H1 (cell line): ENCODE measurements around the gene DLX4. TPM values are rescaled to one million over a fixed set of nuclear protein-coding genes. Genes with fewer than 3 reads are reported as not detected.

Experiments used
- CTCF ChIA-PET: fragments of 300-600 bp; sonication (Branson Sonifier 250); formaldehyde crosslinking; loops from one replicate; lab custom pipeline; 2021; ENCODE audit not compliant: partially characterized antibody; lab: Charles Lee
- POLR2A ChIA-PET: fragments of 300-600 bp; sonication (Branson Sonifier 250); formaldehyde crosslinking; loops from one replicate; lab custom pipeline; 2021; ENCODE audit warnings: inconsistent platforms; ENCODE audit not compliant: partially characterized antibody; lab: Charles Lee
- DNase-seq, 2 experiments: peaks; one replicate each; pipeline versions ENCODE4 v3.0.0 to v3.0.0-alpha.2; 2010 to 2022; ENCODE audit warnings: low spot score in 2 of 2, low read depth in 1 of 2, mixed read lengths in 1 of 2
- FAIRE-seq: peaks from 2 replicates; lab custom pipeline; 2011; peaks lifted over from hg19 to GRCh38; lab: Jason Lieb, UNC
- H2AFZ ChIP-seq: 2 replicates; pipeline ENCODE4 v1.8.1; 2012; ENCODE audit warnings: low read length, inconsistent platforms
- H2AK5ac ChIP-seq: 2 replicates; pipeline ENCODE4 v1.6.1; 2013; ENCODE audit warnings: low read depth, low read length
- H2BK120ac ChIP-seq: replicated peaks from 2 replicates; pipeline ENCODE3; 2013; ENCODE audit warnings: low read depth, low read length, inconsistent platforms
- H2BK12ac ChIP-seq: 2 replicates; pipeline ENCODE4 v1.6.1; 2013; ENCODE audit warnings: low read depth, low read length
- H2BK15ac ChIP-seq: 2 replicates; pipeline ENCODE4 v1.6.1; 2013; ENCODE audit warnings: low read length
- H2BK20ac ChIP-seq: 2 replicates; pipeline ENCODE4 v1.6.1; 2013; ENCODE audit warnings: low read length
- H2BK5ac ChIP-seq: 2 replicates; pipeline ENCODE4 v1.6.1; 2013; ENCODE audit warnings: low read depth, low read length
- H3K14ac ChIP-seq: 2 replicates; pipeline ENCODE4 v1.6.1; 2013; ENCODE audit warnings: inconsistent platforms; ENCODE audit not compliant: insufficient read length
- H3K18ac ChIP-seq: 2 replicates; pipeline ENCODE4 v1.6.1; 2013; ENCODE audit warnings: low read length; ENCODE audit errors: extremely low read depth
- H3K23ac ChIP-seq: 2 replicates; pipeline ENCODE4 v1.6.1; 2013; ENCODE audit warnings: inconsistent platforms; ENCODE audit not compliant: insufficient read length
- H3K23me2 ChIP-seq: 2 replicates; pipeline ENCODE4 v1.6.1; 2013; ENCODE audit warnings: low read depth, low read length
- H3K27ac ChIP-seq: 2 replicates; pipeline ENCODE4 v1.6.1; 2011; ENCODE audit warnings: low read depth, low read length, inconsistent platforms
- H3K27me3 ChIP-seq, 4 experiments: replicated peaks in 1 of 4; 1 replicate in 1 of 4; 2 replicates in 3 of 4; pipeline versions ENCODE4 v1.6.1 to v1.8.1; 2011 to 2013; ENCODE audit warnings: low read length in 3 of 4, mild to moderate bottlenecking in 3 of 4, inconsistent platforms in 2 of 4, mixed read lengths in 2 of 4, moderate library complexity in 1 of 4; ENCODE audit not compliant: control insufficient read depth in 3 of 4, insufficient read depth in 3 of 4; ENCODE audit errors: extremely low read depth in 1 of 4
- H3K36me3 ChIP-seq, 4 experiments: 2 replicates each; pipeline versions ENCODE4 v1.6.1 to v1.8.1; 2011 to 2013; ENCODE audit warnings: mild to moderate bottlenecking in 4 of 4, low read length in 3 of 4, moderate library complexity in 2 of 4, control low read depth in 1 of 4, inconsistent platforms in 1 of 4; ENCODE audit not compliant: insufficient read depth in 4 of 4, control insufficient read depth in 2 of 4
- H3K4ac ChIP-seq: replicated peaks from 2 replicates; pipeline ENCODE3; 2013; ENCODE audit warnings: low read length, low read depth, mixed read lengths, inconsistent platforms; ENCODE audit not compliant: insufficient read length
- H3K4me1 ChIP-seq, 4 experiments: replicated peaks in 1 of 4; 1 replicate in 1 of 4; 2 replicates in 3 of 4; pipeline versions ENCODE4 v1.6.1 to v1.8.1; 2011 to 2013; ENCODE audit warnings: low read length in 3 of 4, inconsistent platforms in 2 of 4, mixed read lengths in 1 of 4; ENCODE audit not compliant: insufficient read depth in 4 of 4, control insufficient read depth in 3 of 4
- H3K4me2 ChIP-seq, 2 experiments: 2 replicates each; pipeline versions ENCODE4 v1.6.1 to v1.8.1; 2011 to 2013; ENCODE audit warnings: low read depth in 2 of 2, low read length in 2 of 2, control low read depth in 1 of 2, inconsistent platforms in 1 of 2, mild to moderate bottlenecking in 1 of 2; ENCODE audit not compliant: insufficient read depth in 1 of 2
- H3K4me3 ChIP-seq, 4 experiments: fragments of 200-600, 300-600 bp in 1 of 4; sonication (generic), shearing (Covaris generic), sonication (Bioruptor Twin) in 1 of 4; 2 replicates each; pipeline versions ENCODE4 v1.5.1 to v1.8.1; 2011 to 2016; ENCODE audit warnings: low read length in 4 of 4, low read depth in 3 of 4, control low read depth in 2 of 4, inconsistent platforms in 2 of 4, mild to moderate bottlenecking in 2 of 4, mixed read lengths in 1 of 4, moderate library complexity in 1 of 4; ENCODE audit not compliant: insufficient read depth in 2 of 4; ENCODE audit errors: extremely low read depth in 1 of 4
- H3K56ac ChIP-seq: replicated peaks from 2 replicates; pipeline ENCODE3; 2013; ENCODE audit warnings: low read depth, mild to moderate bottlenecking, mixed read lengths, low read length, inconsistent platforms; ENCODE audit not compliant: insufficient read length
- H3K79me1 ChIP-seq: 2 replicates; pipeline ENCODE4 v1.6.1; 2013; ENCODE audit warnings: low read depth, low read length, control low read depth
- H3K79me2 ChIP-seq, 2 experiments: 2 replicates each; pipeline versions ENCODE4 v1.6.1 to v1.8.1; 2012 to 2013; ENCODE audit warnings: low read length in 2 of 2, mild to moderate bottlenecking in 2 of 2, inconsistent platforms in 1 of 2; ENCODE audit not compliant: insufficient read depth in 2 of 2, control insufficient read depth in 1 of 2
- H3K9ac ChIP-seq, 4 experiments: replicated peaks in 1 of 4; 1 replicate in 1 of 4; 2 replicates in 3 of 4; pipeline versions ENCODE4 v1.6.1 to v1.8.1; 2011 to 2013; ENCODE audit warnings: low read depth in 3 of 4, low read length in 3 of 4, control low read depth in 2 of 4, mild to moderate bottlenecking in 2 of 4, moderate library complexity in 2 of 4, inconsistent platforms in 1 of 4; ENCODE audit errors: extremely low read depth in 1 of 4
- H3K9me3 ChIP-seq, 2 experiments: 2 replicates each; pipeline versions ENCODE4 v1.6.1 to v1.8.1; 2012 to 2013; ENCODE audit warnings: mild to moderate bottlenecking in 2 of 2, moderate library complexity in 2 of 2, control low read depth in 1 of 2, inconsistent platforms in 1 of 2, low read depth in 1 of 2, low read length in 1 of 2, mixed read lengths in 1 of 2; ENCODE audit not compliant: insufficient read depth in 2 of 2
- H4K20me1 ChIP-seq, 2 experiments: replicated peaks in 1 of 2; 2 replicates each; pipeline versions ENCODE3 to v1.8.1; 2011 to 2013; ENCODE audit warnings: inconsistent platforms in 2 of 2, low read length in 2 of 2, mild to moderate bottlenecking in 1 of 2; ENCODE audit not compliant: insufficient read depth in 2 of 2, control insufficient read depth in 1 of 2
- H4K5ac ChIP-seq: 2 replicates; pipeline ENCODE4 v1.6.1; 2013; ENCODE audit warnings: low read length, low read depth, mixed read lengths, inconsistent platforms; ENCODE audit not compliant: insufficient read length
- H4K8ac ChIP-seq: 2 replicates; pipeline ENCODE4 v1.8.0; 2013; ENCODE audit warnings: mild to moderate bottlenecking, moderate library complexity, low read length, inconsistent platforms; ENCODE audit not compliant: insufficient read depth; ENCODE audit errors: extremely low read depth
- H4K91ac ChIP-seq: replicated peaks from 2 replicates; pipeline ENCODE3; 2013; ENCODE audit warnings: low read length, mixed read lengths, inconsistent platforms; ENCODE audit not compliant: insufficient read length
- BCL11A ChIP-seq, 2 experiments: IDR thresholded peaks; one replicate each; pipeline ENCODE4 v1.6.1; 2011; ENCODE audit warnings: low read depth in 2 of 2, low read length in 2 of 2, mild to moderate bottlenecking in 2 of 2
- POLR2A ChIP-seq, 2 experiments: IDR thresholded peaks; 1 replicate in 1 of 2; 2 replicates in 1 of 2; pipeline ENCODE4 v1.6.1; 2011; ENCODE audit warnings: low read depth in 2 of 2, low read length in 2 of 2, mild to moderate bottlenecking in 2 of 2; ENCODE audit errors: control extremely low read depth in 1 of 2
- SIX5 ChIP-seq: IDR thresholded peaks from 2 replicates; pipeline ENCODE4 v1.6.1; 2011; ENCODE audit warnings: mild to moderate bottlenecking, low read depth, low read length
- WGBS, 2 experiments: shearing (Covaris generic) in 1 of 2; methylation state at CpG; one replicate each; pipeline versions ENCODE4 v1.1.6 to v1.1.7; 2013 to 2015; ENCODE audit warnings: low lambda C conversion rate in 2 of 2, mixed read lengths in 2 of 2, inconsistent platforms in 1 of 2, low coverage in 1 of 2, missing lambda C conversion rate in 1 of 2; ENCODE audit not compliant: insufficient replicate concordance in 2 of 2, insufficient coverage in 1 of 2, insufficient read length in 1 of 2; ENCODE audit errors: extremely low coverage in 1 of 2, missing lambda C conversion rate in 1 of 2; 5-methylcytosine and 5-hydroxymethylcytosine counted together
- polyA plus RNA-seq, 7 experiments: library from polyadenylated mRNA; depleted of rRNA in 3 of 7; stranded (reverse) in 5 of 7; unstranded in 2 of 7; fragments of >200 nt in 5 of 7; fragments of 200-250 nt in 2 of 7; gene quantifications; 1 replicate in 5 of 7; 2 replicates in 1 of 7; 4 replicates in 1 of 7; pipeline versions ENCODE4 v1.2.1 to v1.2.3, GENCODE V29; 2011 to 2013; ENCODE audit warnings: missing spikeins in 2 of 7, mixed read lengths in 2 of 7
- total RNA-seq: library from RNA; stranded (reverse); fragmentation: NEBNext Ultra II Directional; extraction: Animal tissue kit (Norgen Biotek cat#: 25700); gene quantifications from 2 replicates; pipeline ENCODE4 v1.2.1, GENCODE V29; 2021

DLX4 gene
- total and polyA plus RNA-seq, 2 of the 8 experiments (the other 6 are each of a cell fraction or from before 2014, with no cell fraction given) = 0.67 to 0.80 TPM

DNA sequence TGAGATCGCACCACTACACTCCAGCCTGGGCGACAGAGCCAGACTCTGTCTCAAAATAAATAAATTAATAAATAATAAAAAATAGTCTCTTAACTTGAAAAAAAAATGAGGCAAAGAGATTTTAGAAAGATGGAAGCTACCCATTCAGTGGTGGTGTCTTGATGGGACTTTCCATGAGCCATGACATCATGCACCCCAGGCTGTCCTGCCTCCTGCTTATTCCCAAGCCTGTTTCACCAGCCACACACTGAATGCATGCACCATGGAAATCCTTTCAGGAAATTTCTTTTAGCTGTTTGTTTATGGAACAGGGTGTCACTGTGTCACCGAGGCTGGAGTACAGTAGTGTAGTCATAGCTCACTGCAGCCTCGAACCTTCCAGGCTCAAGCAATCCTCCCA is 34.9 kb downstream of the DLX4 start:
- no peak for DNase-seq
- TF ChIP-seq POLR2A (IDR thresholded peaks at IDR 0.05; ENCODE audit: control extremely low read depth in 1 of 2, low read depth in 2 of 2, low read length in 2 of 2) = no peak
- TF ChIP-seq BCL11A (IDR thresholded peaks at IDR 0.05; ENCODE audit: low read depth in 2 of 2, low read length in 2 of 2) = no peak
- no peak for TF ChIP-seq SIX5
- H4K8ac ChIP-seq = no peak overlapping the region
- no peaks in the 10 kb centered on the region for H3K4me1 ChIP-seq
- 75% methylated on average over 4 of the region's 4 CpGs; no CpG with 5 or more reads in 1 of the 2 experiments for WGBS, 2 experiments
- no peaks in the 10 kb centered on the region for H3K23me2 ChIP-seq
- H3K23ac ChIP-seq = no peak overlapping the region
- FAIRE-seq = no peak
- H2BK15ac ChIP-seq = no peak overlapping the region
- no peak overlapping the region for H2AFZ ChIP-seq
- no peak overlapping the region for H3K18ac ChIP-seq
- H3K27ac ChIP-seq = no peak overlapping the region
- H3K36me3 ChIP-seq = no peaks in the 10 kb centered on the region
- no peaks in the 10 kb centered on the region for H3K79me1 ChIP-seq
- no peak overlapping the region for H2BK120ac ChIP-seq
- H2BK12ac ChIP-seq = no peak overlapping the region
- no peak overlapping the region for H3K4me3 ChIP-seq
- no peak overlapping the region for H4K5ac ChIP-seq
- H2BK5ac ChIP-seq = no peak overlapping the region
- H3K9ac ChIP-seq = no peak overlapping the region
- no peaks in the 10 kb centered on the region for H3K79me2 ChIP-seq
- no peak overlapping the region for H3K4ac ChIP-seq
- H3K56ac ChIP-seq = no peak overlapping the region
- ChIA-PET CTCF (interaction anchor here (0.6 to 1.9 kb wide), 9 partner anchors 11 to 152 kb away, joined by 3 to 13 read pairs (median 3); no protein-coding TSS in a partner anchor), POLR2A (no interaction called here)
- peaks cover under 1 to 2% of the 10 kb centered on the region in 2 experiments; a peak in 2 of 4 replicates for H3K9me3 ChIP-seq
- no peak overlapping the region for H2BK20ac ChIP-seq
- no peaks in the 10 kb centered on the region for H4K20me1 ChIP-seq
- H2AK5ac ChIP-seq = no peak overlapping the region
- no peak overlapping the region for H3K4me2 ChIP-seq
- H3K27me3 ChIP-seq = peaks cover 0 to 15% (median 6%) of the 10 kb centered on the region in 4 experiments; a peak in 4 of 7 replicates
- H4K91ac ChIP-seq = no peak overlapping the region
- H3K14ac ChIP-seq = no peak overlapping the region
